HepG2 (cell line): ENCODE results near the gene DMGDH.

Source experiments
- CHD2 ChIP-seq: IDR thresholded peaks from 2 replicates; pipeline ENCODE4 v1.6.1; 2011; ENCODE audit warnings: low read depth, low read length, improper control_type of control experiment
- ESRRA ChIP-seq: sonication (generic); formaldehyde crosslinking; IDR thresholded peaks from 2 replicates; pipeline ENCODE4 v1.5.1; 2020; ENCODE audit warnings: mild to moderate bottlenecking, low read depth, missing genetic modification reagents
- MTA1 ChIP-seq: sonication (generic); formaldehyde crosslinking; IDR thresholded peaks from 2 replicates; pipeline ENCODE4 v1.4.0; 2020; ENCODE audit warnings: missing genetic modification reagents, mild to moderate bottlenecking, borderline replicate concordance
- ZNF263 ChIP-seq: sonication (generic); formaldehyde crosslinking; IDR thresholded peaks from 2 replicates; pipeline ENCODE4 v1.4.0; 2020; ENCODE audit warnings: missing genetic modification reagents
- ZNF501 ChIP-seq: sonication (generic); formaldehyde crosslinking; IDR thresholded peaks from 2 replicates; pipeline ENCODE4 v1.5.1; 2020; ENCODE audit warnings: mild to moderate bottlenecking, moderate library complexity, missing genetic modification reagents
- ZNF816 ChIP-seq: sonication (generic); formaldehyde crosslinking; IDR thresholded peaks from 2 replicates; pipeline ENCODE4 v1.8.0; 2022; ENCODE audit warnings: missing genetic modification reagents, mild to moderate bottlenecking, borderline replicate concordance
- TF ChIP-seq, protein P1 (sequence below): sonication (generic); formaldehyde crosslinking; IDR thresholded peaks from 2 replicates; pipeline ENCODE4 v1.4.0; 2020; ENCODE audit warnings: missing genetic modification reagents
- TF ChIP-seq, protein P2 (sequence below): sonication (generic); formaldehyde crosslinking; IDR thresholded peaks from 2 replicates; pipeline ENCODE4 v1.5.0; 2020; ENCODE audit warnings: missing genetic modification reagents

DNA sequence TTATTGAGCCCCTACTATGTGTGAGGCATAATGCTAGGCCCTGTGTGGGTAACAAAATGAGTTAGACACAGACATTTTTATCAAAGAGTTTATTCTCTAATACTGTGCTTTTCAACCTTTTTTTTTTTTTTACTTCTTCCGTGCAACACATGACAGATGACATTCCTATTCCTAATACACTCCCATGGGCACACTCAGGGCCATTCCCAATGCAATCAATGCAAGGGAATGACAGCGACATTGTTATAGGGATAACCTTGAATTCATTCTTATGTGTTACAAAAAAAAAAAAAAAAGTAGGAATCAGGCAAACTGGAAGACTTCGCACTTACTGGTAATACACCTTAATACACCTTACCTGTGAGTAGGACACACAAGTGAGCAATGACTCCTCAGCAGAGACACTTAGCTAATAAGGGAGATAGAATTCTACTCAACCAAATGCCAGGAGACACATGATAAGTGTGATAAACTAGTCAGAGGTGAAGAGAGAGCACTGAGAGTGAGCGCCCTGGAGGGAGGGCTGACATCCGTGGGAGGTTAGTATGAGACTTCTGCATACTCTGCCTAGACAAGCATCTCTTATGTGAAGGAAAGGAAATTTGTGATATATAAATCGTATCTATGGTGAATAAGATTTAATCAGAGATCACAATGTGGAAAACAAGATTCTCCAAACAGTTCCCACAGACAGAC lies 63.4 kb downstream of the DMGDH start:
- TF ChIP-seq ZNF263, result no peak
- no peak for TF ChIP-seq ZNF501
- no peak for TF ChIP-seq ZNF816 (CRISPR knock-in tag)
- TF ChIP-seq, protein P1, sequence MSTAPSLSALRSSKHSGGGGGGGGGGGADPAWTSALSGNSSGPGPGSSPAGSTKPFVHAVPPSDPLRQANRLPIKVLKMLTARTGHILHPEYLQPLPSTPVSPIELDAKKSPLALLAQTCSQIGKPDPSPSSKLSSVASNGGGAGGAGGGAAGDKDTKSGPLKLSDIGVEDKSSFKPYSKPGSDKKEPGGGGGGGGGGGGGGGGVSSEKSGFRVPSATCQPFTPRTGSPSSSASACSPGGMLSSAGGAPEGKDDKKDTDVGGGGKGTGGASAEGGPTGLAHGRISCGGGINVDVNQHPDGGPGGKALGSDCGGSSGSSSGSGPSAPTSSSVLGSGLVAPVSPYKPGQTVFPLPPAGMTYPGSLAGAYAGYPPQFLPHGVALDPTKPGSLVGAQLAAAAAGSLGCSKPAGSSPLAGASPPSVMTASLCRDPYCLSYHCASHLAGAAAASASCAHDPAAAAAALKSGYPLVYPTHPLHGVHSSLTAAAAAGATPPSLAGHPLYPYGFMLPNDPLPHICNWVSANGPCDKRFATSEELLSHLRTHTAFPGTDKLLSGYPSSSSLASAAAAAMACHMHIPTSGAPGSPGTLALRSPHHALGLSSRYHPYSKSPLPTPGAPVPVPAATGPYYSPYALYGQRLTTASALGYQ (CRISPR knock-in tag), result no peak
- no peak for TF ChIP-seq CHD2
- no peak for TF ChIP-seq ESRRA (CRISPR knock-in tag)
- TF ChIP-seq MTA1 (CRISPR knock-in tag), result no peak
- TF ChIP-seq, protein P2, sequence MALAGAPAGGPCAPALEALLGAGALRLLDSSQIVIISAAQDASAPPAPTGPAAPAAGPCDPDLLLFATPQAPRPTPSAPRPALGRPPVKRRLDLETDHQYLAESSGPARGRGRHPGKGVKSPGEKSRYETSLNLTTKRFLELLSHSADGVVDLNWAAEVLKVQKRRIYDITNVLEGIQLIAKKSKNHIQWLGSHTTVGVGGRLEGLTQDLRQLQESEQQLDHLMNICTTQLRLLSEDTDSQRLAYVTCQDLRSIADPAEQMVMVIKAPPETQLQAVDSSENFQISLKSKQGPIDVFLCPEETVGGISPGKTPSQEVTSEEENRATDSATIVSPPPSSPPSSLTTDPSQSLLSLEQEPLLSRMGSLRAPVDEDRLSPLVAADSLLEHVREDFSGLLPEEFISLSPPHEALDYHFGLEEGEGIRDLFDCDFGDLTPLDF (CRISPR knock-in tag), result no peak
